ENCODE measurements around the gene NEK11.

The NEK11 gene

GRCh38 chr3:131224886-131225550 is 198.3 kb downstream of the NEK11 start:
- DNase-seq (ENCODE audit: low read depth) = no peak

DNA sequence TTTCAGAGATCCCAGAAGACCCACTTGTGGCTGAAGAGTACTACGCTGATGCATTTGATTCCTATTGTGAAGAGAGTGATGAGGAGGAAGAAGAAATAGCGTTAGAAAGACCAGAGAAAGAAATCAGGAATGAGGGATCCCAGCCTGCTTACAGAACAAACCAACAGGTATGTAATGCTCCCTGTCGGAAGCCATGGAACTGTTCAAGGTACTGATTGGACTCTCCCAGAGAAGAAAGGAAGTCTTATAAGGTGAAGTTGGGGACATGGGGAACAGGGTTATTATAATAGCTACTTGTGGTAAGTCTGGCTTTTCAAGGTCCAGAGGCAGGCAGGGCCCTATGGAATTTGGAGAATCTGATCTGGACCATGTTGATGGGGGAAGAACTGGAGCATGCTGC is 201.8 kb downstream of the NEK11 start:
- DNase-seq (ENCODE audit: low read depth) = no peak

GRCh38 chr3:131231710-131232389 is 205.2 kb downstream of the NEK11 start:
- no peak for DNase-seq (ENCODE audit: low read depth)

DNA sequence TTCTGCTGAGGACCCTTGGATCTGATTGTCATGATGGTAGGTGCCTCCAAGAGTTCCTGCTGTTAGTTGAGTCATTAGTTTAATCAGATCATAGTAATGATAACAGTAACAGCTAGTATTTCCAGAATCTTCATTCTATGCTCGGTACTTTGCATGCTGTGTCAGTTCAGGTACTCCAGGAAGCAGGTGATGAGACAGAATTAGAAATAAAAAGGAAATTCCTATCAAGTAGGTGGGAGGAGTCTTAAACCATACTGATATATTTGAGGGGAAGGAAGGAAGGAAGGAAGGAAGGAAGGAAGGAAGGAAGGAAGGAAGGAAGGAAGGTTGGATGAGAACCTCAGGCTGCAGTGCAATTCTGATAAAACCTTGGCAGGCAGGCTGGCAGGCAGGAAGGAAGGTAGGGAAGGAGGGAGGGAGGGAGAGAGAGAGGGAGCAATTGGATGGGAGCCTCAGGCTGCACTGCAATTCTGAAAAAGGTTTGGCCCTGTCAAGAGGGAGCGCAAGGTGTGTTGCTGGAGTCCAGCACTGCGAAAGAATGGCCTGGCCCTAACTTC is 206.1 kb downstream of the NEK11 start:
- DNase-seq (ENCODE audit: low read depth) = no peak

DNA sequence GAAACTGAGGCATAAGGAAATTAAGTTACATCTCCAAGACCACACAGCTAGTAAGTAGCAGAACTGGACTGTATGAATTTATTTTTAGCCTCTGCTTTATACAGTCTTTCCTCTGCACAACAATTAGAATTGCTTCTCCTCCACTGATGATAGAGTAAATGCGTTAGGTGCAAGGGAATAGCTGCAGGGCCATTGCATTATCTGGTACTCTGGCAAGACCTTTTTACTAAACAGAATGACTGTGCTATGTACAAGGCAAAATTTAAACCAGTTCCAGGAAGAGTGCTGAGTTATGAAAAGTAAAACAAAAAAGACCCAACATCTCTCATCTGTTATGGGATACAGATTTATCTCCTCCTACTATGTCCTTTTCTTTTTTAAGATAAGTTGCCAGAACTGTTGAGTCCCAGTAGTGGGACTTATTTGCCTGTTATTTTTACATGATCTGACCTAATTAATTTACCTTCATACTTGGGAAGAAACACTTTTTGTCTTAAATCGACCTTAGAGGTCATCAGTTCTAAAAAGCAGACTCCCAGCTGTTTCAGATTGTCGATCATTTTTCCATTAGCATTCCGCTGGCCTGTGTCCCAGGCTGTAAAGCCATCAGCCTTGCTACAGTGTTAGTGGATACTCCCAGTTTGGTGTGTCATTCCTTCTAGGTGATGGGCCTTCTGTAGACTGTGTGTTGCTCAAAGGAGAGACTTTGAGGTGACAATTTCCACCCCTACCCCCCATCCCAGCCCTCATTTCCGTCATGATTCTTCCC is 207.4 kb downstream of the NEK11 start:
- DNase-seq (ENCODE audit: low read depth) = no peak

- DNase-seq (ENCODE audit: low read depth) = no peak
Observed at GRCh38 chr3:131236421-131236820, 209.7 kb downstream of the NEK11 start.

GRCh38 chr3:131238496-131238895 is 211.8 kb downstream of the NEK11 start:
- DNase-seq (ENCODE audit: low read depth) = no peak

DNA sequence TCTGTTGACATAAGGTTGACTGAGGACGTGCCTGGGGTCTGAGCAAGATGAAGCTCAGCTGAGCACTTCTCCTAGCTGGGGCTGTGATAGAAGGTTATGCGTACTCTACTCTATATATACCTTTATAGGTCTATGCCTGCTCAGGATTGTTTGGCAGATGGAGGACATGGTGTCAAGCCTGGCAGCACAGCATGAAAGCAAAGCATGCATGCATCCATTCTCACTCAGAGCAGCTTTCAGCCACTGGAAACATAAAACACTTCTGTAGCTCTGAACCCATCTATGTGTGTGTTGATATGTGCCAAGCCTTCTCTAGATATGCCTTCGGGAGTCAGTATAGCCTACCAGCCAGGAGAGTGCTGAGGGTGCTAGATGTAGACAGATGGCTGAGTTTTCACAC is 212.6 kb downstream of the NEK11 start:
- no peak for DNase-seq (ENCODE audit: low read depth)

DNA sequence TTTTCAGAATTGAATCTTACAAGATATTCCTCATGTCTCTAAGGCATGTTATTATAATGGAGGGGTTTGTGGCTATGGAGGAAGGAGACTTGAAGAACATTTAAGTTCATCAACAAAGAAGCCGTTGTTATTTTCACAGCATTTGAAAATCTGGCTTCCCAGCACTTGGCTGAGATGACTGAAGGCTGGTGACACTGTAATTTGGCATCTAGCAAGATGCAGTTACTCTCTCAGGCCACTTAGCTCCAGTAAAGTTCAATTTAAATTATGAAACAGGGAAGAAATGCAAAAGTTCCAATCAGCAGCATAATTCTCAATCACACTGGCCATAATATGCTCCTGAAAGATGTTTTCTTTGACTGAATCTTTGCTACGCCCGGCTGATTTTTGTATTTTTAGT is 215.5 kb downstream of the NEK11 start:
- DNase-seq (ENCODE audit: low read depth) = no peak

DNA sequence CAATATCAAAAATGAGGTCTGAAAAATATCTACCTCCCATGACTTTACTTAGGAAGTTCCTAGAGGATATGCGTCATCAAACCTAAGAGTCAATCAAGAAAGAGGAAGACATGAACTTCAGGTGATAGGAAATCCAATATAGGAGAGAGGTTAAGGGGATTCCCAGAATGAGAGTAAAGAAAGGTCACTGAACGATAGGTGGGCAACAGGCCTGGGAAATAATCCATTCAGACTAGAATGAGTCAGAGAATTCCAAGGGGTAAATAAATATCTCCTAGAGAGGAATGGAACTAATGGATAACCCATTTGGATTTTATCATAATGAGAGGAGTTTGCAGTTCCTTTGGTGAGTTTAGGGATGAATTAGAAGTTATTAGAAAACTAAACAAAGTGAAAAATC is 223.8 kb downstream of the NEK11 start:
- DNase-seq (ENCODE audit: low read depth) = no peak

DNA sequence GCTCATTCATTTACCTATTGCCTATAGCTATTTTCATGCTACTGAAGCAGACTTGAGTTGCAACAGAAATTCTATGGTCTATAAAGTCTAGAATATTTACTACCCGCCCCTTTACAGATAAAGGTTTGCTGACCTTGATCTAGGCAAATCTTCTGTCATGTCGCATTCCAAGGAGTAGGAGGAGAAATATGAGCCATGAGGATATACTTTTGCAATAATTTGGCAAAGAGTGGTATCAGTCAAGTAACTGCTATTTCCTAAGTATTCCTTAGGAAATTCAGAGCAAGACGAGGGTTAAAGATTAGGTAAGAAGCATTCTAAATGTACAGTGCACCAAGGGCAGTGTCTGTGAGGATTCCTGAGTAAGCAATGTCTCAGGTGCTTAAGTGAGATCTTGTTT is 233.8 kb downstream of the NEK11 start:
- DNase-seq (ENCODE audit: low read depth) = no peak

GRCh38 chr3:131261104-131261503 is 234.4 kb downstream of the NEK11 start:
- no peak for DNase-seq (ENCODE audit: low read depth)

DNA sequence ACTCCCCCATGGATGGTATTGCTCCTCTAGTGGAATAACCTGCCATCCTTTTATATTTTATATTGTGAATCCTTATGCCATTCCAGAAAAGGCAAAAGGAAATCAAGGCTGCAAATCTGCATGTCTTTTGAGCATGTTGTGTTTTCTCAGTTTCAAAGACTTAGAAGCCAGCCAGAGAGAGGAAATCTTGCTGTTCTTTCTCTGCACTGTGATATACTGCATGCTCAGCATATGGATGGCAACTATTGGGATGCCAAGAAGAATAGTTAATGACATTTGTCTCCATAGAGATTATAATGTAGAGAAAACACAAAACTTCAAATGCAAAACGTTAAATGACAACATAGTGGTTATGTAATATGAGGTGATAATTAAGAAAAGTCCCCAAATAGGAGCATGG is 248.9 kb downstream of the NEK11 start:
- DNase-seq (ENCODE audit: low read depth) = no peak

GRCh38 chr3:131277836-131278497 is 251.3 kb downstream of the NEK11 start:
- peak; percentile 12 for DNase-seq (ENCODE audit: low read depth)

DNA sequence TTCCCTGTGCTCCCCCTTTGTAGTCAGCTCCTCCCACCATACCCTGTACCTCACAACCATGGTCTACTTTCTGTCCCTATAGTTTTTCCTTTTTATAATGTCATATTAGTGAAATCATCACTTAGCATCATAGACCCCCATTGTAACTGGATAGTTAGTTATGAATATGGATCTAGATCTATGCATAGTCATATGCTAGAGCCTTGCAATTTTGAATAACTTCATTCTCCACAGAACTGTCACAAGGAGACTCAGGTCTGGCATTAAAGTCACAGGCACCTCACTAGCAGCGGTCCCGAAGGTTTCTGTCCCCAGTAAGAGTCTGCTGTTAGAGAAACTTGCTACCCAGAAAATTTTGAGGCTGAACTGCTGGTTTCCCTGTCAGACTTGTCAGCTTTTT is 252.9 kb downstream of the NEK11 start:
- no peak for DNase-seq (ENCODE audit: low read depth)

GRCh38 chr3:131282379-131282778 is 255.7 kb downstream of the NEK11 start:
- no peak for DNase-seq (ENCODE audit: low read depth)

- no peak for DNase-seq (ENCODE audit: low read depth)
Observed at GRCh38 chr3:131282967-131283366, 256.3 kb downstream of the NEK11 start.

GRCh38 chr3:131283862-131284261 is 257.2 kb downstream of the NEK11 start:
- no peak for DNase-seq (ENCODE audit: low read depth)

GRCh38 chr3:131284302-131284701 is 257.6 kb downstream of the NEK11 start:
- no peak for DNase-seq (ENCODE audit: low read depth)

- DNase-seq (ENCODE audit: low read depth) = no peak
Observed at GRCh38 chr3:131285456-131285855, 258.8 kb downstream of the NEK11 start.

DNA sequence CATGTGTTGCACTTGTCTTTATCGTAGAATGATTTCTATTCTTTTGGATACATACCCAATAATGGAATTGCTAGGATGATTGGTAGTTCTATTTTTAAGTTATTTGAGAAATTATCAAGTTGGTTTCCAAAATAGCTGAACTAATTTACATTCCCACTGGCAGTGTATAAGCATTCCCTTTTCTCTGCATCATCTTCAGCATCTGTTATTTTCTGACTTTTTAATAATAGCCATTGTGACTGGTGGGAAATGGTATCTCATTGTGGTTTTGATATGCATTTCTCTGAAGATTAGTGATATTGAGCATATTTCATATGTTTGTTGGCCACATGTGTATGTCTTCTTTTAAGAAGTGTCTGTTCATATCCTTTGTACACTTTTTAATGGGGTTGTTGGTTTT is 273.2 kb downstream of the NEK11 start:
- DNase-seq (ENCODE audit: low read depth) = no peak

DNA sequence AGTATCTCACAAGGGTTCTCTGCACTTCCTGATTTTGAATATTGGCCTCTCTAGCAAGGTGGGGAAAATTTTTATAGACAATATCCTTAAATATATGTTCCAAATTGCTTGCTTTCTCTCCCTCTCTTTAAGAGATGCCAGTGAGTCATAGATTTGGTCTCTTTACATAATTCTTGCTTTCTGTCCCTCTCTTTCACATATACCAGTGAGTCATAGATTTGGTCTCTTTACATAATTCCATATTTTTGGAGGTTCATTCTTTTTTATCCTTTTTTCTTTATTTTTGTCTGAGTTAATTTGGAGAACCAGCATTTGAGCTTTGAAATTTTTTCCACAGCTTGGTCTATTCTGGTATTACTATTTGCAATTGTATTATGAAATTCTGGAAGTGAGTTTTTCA is 277.2 kb downstream of the NEK11 start:
- no peak for DNase-seq (ENCODE audit: low read depth)
